Measurements from ENCODE around the gene TMEM237. TPM values are rescaled to one million over a fixed set of nuclear protein-coding genes. Genes with fewer than 3 reads are reported as not detected.

The TMEM237 gene
- polyA plus RNA-seq, 1 of the 3 experiments (the other 2 are of a cell fraction) = 67.2 TPM

- TF ChIP-seq USF2 (IDR thresholded peaks at IDR 0.05; ENCODE audit: borderline replicate concordance, low read depth, low read length) = no peak
These were observed 41.9 kb upstream of the TMEM237 start (continued) for GRCh38 chr2:201685156-201685555.

GRCh38 chr2:201680743-201681142 is 37.4 kb upstream of the TMEM237 start:
- Histone ChIP-seq H3K9me3 (no peaks in the 10 kb centered on the region), H3K4me3 (ENCODE audit: low read depth in 2 of 2, low read length in 1 of 2) (no peak overlapping the region), H4K20me1 (ENCODE audit: insufficient read depth) (no peaks in the 10 kb centered on the region), H3K9me2 (no peaks in the 10 kb centered on the region), H3K4me2 (no peak overlapping the region), H3K4me1 (ENCODE audit: control insufficient read depth in 1 of 2, insufficient read depth in 2 of 2, low read depth in 1 of 2, low read length in 1 of 2) (peaks cover 0 to 2% of the 10 kb centered on the region in 2 experiments; a peak in 1 of 4 replicates), H3K9ac (no peak overlapping the region), H3K79me2 (ENCODE audit: insufficient read depth) (no peaks in the 10 kb centered on the region), H2AFZ (ENCODE audit: low read depth) (no peak overlapping the region), H3F3A (replicated peaks; ENCODE audit: insufficient read depth) (no peaks in the 10 kb centered on the region), H3K27me3 (ENCODE audit: insufficient read depth) (no peaks in the 10 kb centered on the region), H3K27ac (ENCODE audit: low read depth in 2 of 2, low read length in 1 of 2) (no peak overlapping the region), H3K36me3 (replicated peaks in 1 of 2; ENCODE audit: control insufficient read depth in 1 of 2, insufficient read depth in 2 of 2, low read length in 1 of 2) (peaks cover 6 to 10% of the 10 kb centered on the region in 2 experiments)
- no peak for TF ChIP-seq MXI1 (IDR thresholded peaks at IDR 0.05; ENCODE audit: low read depth, low read length)
- no peak for TF ChIP-seq RFX5 (IDR thresholded peaks at IDR 0.05; ENCODE audit: low read length)
- peak; percentile 55 for TF ChIP-seq CTCF (IDR thresholded peaks at IDR 0.05)
- TF ChIP-seq RAD21 (IDR thresholded peaks at IDR 0.05; ENCODE audit: low read length) = peak; percentile 28; the same call in 1 of the 2 replicates
- no peak for TF ChIP-seq FOXJ3 (CRISPR knock-in tag; IDR thresholded peaks at IDR 0.05)
- DNase-seq = peak; percentile 33
- CTCF ChIA-PET = interaction anchor here (0.8 kb wide), 1 partner anchor 16 kb away, joined by 3 read pairs; no protein-coding TSS in a partner anchor
- WGBS (ENCODE audit: low lambda C conversion rate) = 82% methylated on average over 9 of the region's 9 CpGs
- POLR2A ChIA-PET = no interaction called here

- no peak overlapping the region for H3K27ac ChIP-seq (ENCODE audit: low read depth in 2 of 2, low read length in 1 of 2)
- no peaks in the 10 kb centered on the region for H3K27me3 ChIP-seq (ENCODE audit: insufficient read depth)
- no peaks in the 10 kb centered on the region for H3K9me2 ChIP-seq
- CTCF ChIA-PET = interaction anchor here (1.1 kb wide), 1 partner anchor 14 kb away, joined by 3 read pairs; no protein-coding TSS in a partner anchor
- H3K79me2 ChIP-seq (ENCODE audit: insufficient read depth) = no peaks in the 10 kb centered on the region
- no peak overlapping the region for H3K4me3 ChIP-seq (ENCODE audit: low read depth in 2 of 2, low read length in 1 of 2)
- H3K9me3 ChIP-seq = no peaks in the 10 kb centered on the region
- no peak overlapping the region for H3K9ac ChIP-seq
- H4K20me1 ChIP-seq (ENCODE audit: insufficient read depth) = no peaks in the 10 kb centered on the region
- peaks cover 3 to 10% of the 10 kb centered on the region in 2 experiments for H3K36me3 ChIP-seq (replicated peaks in 1 of 2; ENCODE audit: control insufficient read depth in 1 of 2, insufficient read depth in 2 of 2, low read length in 1 of 2)
- POLR2A ChIA-PET = no interaction called here
- H2AFZ ChIP-seq (ENCODE audit: low read depth) = no peak overlapping the region
- no peaks in the 10 kb centered on the region for H3K4me1 ChIP-seq (ENCODE audit: control insufficient read depth in 1 of 2, insufficient read depth in 2 of 2, low read depth in 1 of 2, low read length in 1 of 2)
- H3F3A ChIP-seq (replicated peaks; ENCODE audit: insufficient read depth) = no peaks in the 10 kb centered on the region
- H3K4me2 ChIP-seq = no peak overlapping the region
- 86% methylated on average over 6 of the region's 6 CpGs for WGBS (ENCODE audit: low lambda C conversion rate)
- no peak for DNase-seq
- TF ChIP-seq PBX3 (IDR thresholded peaks at IDR 0.05) (no peak), FOSL2 (IDR thresholded peaks at IDR 0.05; ENCODE audit: borderline replicate concordance, low read depth) (no peak), NFIC (IDR thresholded peaks at IDR 0.05; ENCODE audit: borderline replicate concordance) (no peak)
These were observed 35.1 kb upstream of the TMEM237 start for GRCh38 chr2:201678401-201678800.

All from SK-N-SH (cell line).